ENCODE results near the gene TKT. TPM values are rescaled to one million over a fixed set of nuclear protein-coding genes. Genes with fewer than 3 reads are reported as not detected.

The TKT gene
- total and polyA plus RNA-seq, 2 experiments from 2014 or later, result 584 to 1,411 TPM

DNA sequence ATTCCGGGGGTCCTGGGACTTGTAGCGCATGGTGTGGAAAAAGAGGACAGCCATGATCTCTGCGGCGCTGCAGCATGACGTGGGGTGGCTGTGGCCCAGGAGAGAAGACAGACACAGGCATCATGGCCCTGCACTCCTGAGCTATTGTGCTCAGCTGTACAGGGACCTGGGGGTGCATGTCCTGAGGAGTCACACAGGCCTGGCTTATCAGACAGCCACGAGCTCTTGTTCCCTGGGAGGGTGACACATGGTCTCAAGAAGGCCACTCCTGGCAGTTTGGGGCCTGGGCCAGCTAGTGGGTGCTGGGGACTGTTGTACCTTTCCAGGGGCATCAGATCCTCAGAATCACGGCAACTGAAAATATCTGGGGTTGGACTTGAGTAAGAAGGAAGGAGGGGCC is 13.7 kb downstream of the TKT start:
- Mint-ChIP-seq H3K36me3 (ENCODE audit: low read depth) (peaks cover 89% of the 10 kb centered on the region), H3K4me3 (no peak overlapping the region), H3K27me3 (ENCODE audit: insufficient read depth, low read depth, poor library complexity) (peaks cover 12% of the 10 kb centered on the region), H3K4me1 (peaks cover 65% of the 10 kb centered on the region), H3K9me3 (no peaks in the 10 kb centered on the region), H3K27ac (peak overlapping the region; percentile 89)
- Histone ChIP-seq H2AFZ (no peak overlapping the region), H3K36me3 (ENCODE audit: insufficient read depth) (peaks cover 49% of the 10 kb centered on the region), H3K79me2 (replicated peaks; ENCODE audit: insufficient read depth) (peaks cover 96% of the 10 kb centered on the region), H3F3A (replicated peaks; ENCODE audit: low read depth) (peaks cover 39% of the 10 kb centered on the region), H3K9me2 (ENCODE audit: insufficient read depth) (no peaks in the 10 kb centered on the region), H3K27ac (ENCODE audit: low read depth) (peak overlapping the region; percentile 55; the same call in 1 of the 2 replicates), H4K20me1 (replicated peaks; ENCODE audit: insufficient read depth) (peaks cover 90% of the 10 kb centered on the region), H3K4me2 (no peak overlapping the region), H3K4me1 (ENCODE audit: insufficient read depth) (peaks cover 43% of the 10 kb centered on the region), H3K27me3 (ENCODE audit: insufficient read depth) (no peaks in the 10 kb centered on the region), H3K4me3 (no peak overlapping the region)
- TF ChIP-seq NANOG (IDR thresholded peaks at IDR 0.05; ENCODE audit: borderline replicate concordance) (no peak), ZNF331 (CRISPR knock-in tag; IDR thresholded peaks at IDR 0.05; ENCODE audit: low read depth) (no peak), ZNF114 (CRISPR knock-in tag; IDR thresholded peaks at IDR 0.05) (no peak), EZH2 (IDR thresholded peaks at IDR 0.05; ENCODE audit: low read depth, unreplicated experiment) (no peak), POLR2AphosphoS5 (IDR thresholded peaks at IDR 0.05; ENCODE audit: low read depth) (no peak), STAT1 (IDR thresholded peaks at IDR 0.05; ENCODE audit: unreplicated experiment) (no peak), JUNB (IDR thresholded peaks at IDR 0.05; ENCODE audit: unreplicated experiment) (no peak), CREB1 (CRISPR knock-in tag; IDR thresholded peaks at IDR 0.05; ENCODE audit: low read depth) (no peak), EZH2phosphoT487 (IDR thresholded peaks at IDR 0.05; ENCODE audit: unreplicated experiment) (no peak)
- TF ChIP-seq, protein P1, sequence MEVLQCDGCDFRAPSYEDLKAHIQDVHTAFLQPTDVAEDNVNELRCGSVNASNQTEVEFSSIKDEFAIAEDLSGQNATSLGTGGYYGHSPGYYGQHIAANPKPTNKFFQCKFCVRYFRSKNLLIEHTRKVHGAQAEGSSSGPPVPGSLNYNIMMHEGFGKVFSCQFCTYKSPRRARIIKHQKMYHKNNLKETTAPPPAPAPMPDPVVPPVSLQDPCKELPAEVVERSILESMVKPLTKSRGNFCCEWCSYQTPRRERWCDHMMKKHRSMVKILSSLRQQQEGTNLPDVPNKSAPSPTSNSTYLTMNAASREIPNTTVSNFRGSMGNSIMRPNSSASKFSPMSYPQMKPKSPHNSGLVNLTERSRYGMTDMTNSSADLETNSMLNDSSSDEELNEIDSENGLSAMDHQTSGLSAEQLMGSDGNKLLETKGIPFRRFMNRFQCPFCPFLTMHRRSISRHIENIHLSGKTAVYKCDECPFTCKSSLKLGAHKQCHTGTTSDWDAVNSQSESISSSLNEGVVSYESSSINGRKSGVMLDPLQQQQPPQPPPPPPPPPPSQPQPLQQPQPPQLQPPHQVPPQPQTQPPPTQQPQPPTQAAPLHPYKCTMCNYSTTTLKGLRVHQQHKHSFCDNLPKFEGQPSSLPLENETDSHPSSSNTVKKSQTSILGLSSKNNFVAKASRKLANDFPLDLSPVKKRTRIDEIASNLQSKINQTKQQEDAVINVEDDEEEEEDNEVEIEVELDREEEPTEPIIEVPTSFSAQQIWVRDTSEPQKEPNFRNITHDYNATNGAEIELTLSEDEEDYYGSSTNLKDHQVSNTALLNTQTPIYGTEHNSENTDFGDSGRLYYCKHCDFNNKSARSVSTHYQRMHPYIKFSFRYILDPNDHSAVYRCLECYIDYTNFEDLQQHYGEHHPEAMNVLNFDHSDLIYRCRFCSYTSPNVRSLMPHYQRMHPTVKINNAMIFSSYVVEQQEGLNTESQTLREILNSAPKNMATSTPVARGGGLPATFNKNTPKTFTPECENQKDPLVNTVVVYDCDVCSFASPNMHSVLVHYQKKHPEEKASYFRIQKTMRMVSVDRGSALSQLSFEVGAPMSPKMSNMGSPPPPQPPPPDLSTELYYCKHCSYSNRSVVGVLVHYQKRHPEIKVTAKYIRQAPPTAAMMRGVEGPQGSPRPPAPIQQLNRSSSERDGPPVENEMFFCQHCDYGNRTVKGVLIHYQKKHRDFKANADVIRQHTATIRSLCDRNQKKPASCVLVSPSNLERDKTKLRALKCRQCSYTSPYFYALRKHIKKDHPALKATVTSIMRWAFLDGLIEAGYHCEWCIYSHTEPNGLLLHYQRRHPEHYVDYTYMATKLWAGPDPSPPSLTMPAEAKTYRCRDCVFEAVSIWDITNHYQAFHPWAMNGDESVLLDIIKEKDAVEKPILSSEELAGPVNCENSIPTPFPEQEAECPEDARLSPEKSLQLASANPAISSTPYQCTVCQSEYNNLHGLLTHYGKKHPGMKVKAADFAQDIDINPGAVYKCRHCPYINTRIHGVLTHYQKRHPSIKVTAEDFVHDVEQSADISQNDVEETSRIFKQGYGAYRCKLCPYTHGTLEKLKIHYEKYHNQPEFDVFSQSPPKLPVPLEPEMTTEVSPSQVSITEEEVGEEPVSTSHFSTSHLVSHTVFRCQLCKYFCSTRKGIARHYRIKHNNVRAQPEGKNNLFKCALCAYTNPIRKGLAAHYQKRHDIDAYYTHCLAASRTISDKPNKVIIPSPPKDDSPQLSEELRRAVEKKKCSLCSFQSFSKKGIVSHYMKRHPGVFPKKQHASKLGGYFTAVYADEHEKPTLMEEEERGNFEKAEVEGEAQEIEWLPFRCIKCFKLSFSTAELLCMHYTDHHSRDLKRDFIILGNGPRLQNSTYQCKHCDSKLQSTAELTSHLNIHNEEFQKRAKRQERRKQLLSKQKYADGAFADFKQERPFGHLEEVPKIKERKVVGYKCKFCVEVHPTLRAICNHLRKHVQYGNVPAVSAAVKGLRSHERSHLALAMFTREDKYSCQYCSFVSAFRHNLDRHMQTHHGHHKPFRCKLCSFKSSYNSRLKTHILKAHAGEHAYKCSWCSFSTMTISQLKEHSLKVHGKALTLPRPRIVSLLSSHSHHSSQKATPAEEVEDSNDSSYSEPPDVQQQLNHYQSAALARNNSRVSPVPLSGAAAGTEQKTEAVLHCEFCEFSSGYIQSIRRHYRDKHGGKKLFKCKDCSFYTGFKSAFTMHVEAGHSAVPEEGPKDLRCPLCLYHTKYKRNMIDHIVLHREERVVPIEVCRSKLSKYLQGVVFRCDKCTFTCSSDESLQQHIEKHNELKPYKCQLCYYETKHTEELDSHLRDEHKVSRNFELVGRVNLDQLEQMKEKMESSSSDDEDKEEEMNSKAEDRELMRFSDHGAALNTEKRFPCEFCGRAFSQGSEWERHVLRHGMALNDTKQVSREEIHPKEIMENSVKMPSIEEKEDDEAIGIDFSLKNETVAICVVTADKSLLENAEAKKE (CRISPR knock-in tag; IDR thresholded peaks at IDR 0.05), result no peak
- TF ChIP-seq, protein P2, sequence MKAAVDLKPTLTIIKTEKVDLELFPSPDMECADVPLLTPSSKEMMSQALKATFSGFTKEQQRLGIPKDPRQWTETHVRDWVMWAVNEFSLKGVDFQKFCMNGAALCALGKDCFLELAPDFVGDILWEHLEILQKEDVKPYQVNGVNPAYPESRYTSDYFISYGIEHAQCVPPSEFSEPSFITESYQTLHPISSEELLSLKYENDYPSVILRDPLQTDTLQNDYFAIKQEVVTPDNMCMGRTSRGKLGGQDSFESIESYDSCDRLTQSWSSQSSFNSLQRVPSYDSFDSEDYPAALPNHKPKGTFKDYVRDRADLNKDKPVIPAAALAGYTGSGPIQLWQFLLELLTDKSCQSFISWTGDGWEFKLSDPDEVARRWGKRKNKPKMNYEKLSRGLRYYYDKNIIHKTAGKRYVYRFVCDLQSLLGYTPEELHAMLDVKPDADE (IDR thresholded peaks at IDR 0.05), result no peak
- TF ChIP-seq, protein P3, sequence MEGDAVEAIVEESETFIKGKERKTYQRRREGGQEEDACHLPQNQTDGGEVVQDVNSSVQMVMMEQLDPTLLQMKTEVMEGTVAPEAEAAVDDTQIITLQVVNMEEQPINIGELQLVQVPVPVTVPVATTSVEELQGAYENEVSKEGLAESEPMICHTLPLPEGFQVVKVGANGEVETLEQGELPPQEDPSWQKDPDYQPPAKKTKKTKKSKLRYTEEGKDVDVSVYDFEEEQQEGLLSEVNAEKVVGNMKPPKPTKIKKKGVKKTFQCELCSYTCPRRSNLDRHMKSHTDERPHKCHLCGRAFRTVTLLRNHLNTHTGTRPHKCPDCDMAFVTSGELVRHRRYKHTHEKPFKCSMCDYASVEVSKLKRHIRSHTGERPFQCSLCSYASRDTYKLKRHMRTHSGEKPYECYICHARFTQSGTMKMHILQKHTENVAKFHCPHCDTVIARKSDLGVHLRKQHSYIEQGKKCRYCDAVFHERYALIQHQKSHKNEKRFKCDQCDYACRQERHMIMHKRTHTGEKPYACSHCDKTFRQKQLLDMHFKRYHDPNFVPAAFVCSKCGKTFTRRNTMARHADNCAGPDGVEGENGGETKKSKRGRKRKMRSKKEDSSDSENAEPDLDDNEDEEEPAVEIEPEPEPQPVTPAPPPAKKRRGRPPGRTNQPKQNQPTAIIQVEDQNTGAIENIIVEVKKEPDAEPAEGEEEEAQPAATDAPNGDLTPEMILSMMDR (conservative IDR thresholded peaks at IDR 0.05; ENCODE audit: low read depth in 2 of 2), result no peak
- TF ChIP-seq, protein P4, sequence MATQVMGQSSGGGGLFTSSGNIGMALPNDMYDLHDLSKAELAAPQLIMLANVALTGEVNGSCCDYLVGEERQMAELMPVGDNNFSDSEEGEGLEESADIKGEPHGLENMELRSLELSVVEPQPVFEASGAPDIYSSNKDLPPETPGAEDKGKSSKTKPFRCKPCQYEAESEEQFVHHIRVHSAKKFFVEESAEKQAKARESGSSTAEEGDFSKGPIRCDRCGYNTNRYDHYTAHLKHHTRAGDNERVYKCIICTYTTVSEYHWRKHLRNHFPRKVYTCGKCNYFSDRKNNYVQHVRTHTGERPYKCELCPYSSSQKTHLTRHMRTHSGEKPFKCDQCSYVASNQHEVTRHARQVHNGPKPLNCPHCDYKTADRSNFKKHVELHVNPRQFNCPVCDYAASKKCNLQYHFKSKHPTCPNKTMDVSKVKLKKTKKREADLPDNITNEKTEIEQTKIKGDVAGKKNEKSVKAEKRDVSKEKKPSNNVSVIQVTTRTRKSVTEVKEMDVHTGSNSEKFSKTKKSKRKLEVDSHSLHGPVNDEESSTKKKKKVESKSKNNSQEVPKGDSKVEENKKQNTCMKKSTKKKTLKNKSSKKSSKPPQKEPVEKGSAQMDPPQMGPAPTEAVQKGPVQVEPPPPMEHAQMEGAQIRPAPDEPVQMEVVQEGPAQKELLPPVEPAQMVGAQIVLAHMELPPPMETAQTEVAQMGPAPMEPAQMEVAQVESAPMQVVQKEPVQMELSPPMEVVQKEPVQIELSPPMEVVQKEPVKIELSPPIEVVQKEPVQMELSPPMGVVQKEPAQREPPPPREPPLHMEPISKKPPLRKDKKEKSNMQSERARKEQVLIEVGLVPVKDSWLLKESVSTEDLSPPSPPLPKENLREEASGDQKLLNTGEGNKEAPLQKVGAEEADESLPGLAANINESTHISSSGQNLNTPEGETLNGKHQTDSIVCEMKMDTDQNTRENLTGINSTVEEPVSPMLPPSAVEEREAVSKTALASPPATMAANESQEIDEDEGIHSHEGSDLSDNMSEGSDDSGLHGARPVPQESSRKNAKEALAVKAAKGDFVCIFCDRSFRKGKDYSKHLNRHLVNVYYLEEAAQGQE (IDR thresholded peaks at IDR 0.05; ENCODE audit: unreplicated experiment), result no peak
- ATAC-seq (no peak), DNase-seq (ENCODE audit: low spot score) (no peak)
